Stimulated activated CD4-positive, alpha-beta T cell treated with anti-CD3 and anti-CD28 coated beads, TNF-alpha, amount 100 ng/mL, for 24 hours (primary cell): ENCODE data around the gene ELP4.
"Not testable (repeated sequence)": the region's sequence is repeated elsewhere in the genome, so short reads cannot be mapped to it uniquely, and the experiment has no call there.

ENCODE experiments used
- DNase-seq, 3 experiments: peaks; one replicate each; pipeline ENCODE4 v3.0.0-alpha.2; 2020; ENCODE audit warnings: low read depth in 3 of 3

ELP4 gene

GRCh38 chr11:31706357-31706756, 196.8 kb downstream of the ELP4 start:
- no peak for DNase-seq

GRCh38 chr11:31711137-31711536, 201.6 kb downstream of the ELP4 start:
- no peak for DNase-seq

GRCh38 chr11:31712851-31713250, 203.3 kb downstream of the ELP4 start:
- no peak for DNase-seq

- DNase-seq, result no peak
Measured at GRCh38 chr11:31714840-31715239, 205.3 kb downstream of the ELP4 start.

- DNase-seq, result no peak
Measured at GRCh38 chr11:31720225-31720624, 210.7 kb downstream of the ELP4 start.

GRCh38 chr11:31720671-31721365, 211.3 kb downstream of the ELP4 start:
- no peak for DNase-seq

GRCh38 chr11:31722754-31723153, 213.2 kb downstream of the ELP4 start:
- no peak for DNase-seq

GRCh38 chr11:31725176-31725575, 215.6 kb downstream of the ELP4 start:
- no peak for DNase-seq

GRCh38 chr11:31728432-31728831, 218.9 kb downstream of the ELP4 start:
- no peak for DNase-seq

- DNase-seq, result no peak
Measured at GRCh38 chr11:31740131-31740530, 230.6 kb downstream of the ELP4 start.

GRCh38 chr11:31740731-31741368, 231.3 kb downstream of the ELP4 start:
- not testable (repeated sequence) for DNase-seq

GRCh38 chr11:31747581-31747980, 238.0 kb downstream of the ELP4 start:
- DNase-seq, result no peak

- DNase-seq, result no peak
Measured at GRCh38 chr11:31757260-31757835, 247.8 kb downstream of the ELP4 start.

- DNase-seq, result no peak
Measured at GRCh38 chr11:31761636-31762035, 252.1 kb downstream of the ELP4 start.

- DNase-seq, result no peak
Measured at GRCh38 chr11:31763296-31763695, 253.7 kb downstream of the ELP4 start.

GRCh38 chr11:31764261-31764660, 254.7 kb downstream of the ELP4 start:
- no peak for DNase-seq

- DNase-seq, result no peak
Measured at GRCh38 chr11:31764766-31765165, 255.2 kb downstream of the ELP4 start.

GRCh38 chr11:31767066-31767465, 257.5 kb downstream of the ELP4 start:
- DNase-seq, result no peak

- no peak for DNase-seq
Measured at GRCh38 chr11:31767685-31768084, 258.1 kb downstream of the ELP4 start.

- no peak for DNase-seq
Measured at GRCh38 chr11:31768749-31769640, 259.4 kb downstream of the ELP4 start.

GRCh38 chr11:31770011-31770700, 260.6 kb downstream of the ELP4 start:
- no peak for DNase-seq

GRCh38 chr11:31772412-31772811, 262.8 kb downstream of the ELP4 start:
- no peak for DNase-seq
